ENCODE measurements around the gene SGTB. TPM values are rescaled to one million over a fixed set of nuclear protein-coding genes. Genes with fewer than 3 reads are reported as not detected.

Gene SGTB
- total RNA-seq, 4 donors from 2014 or later: 3.8 to 6.3 (median 5.3) TPM

- H3K4me1 ChIP-seq: no peaks in the 10 kb centered on the region
- no peak overlapping the region for H3K4me3 ChIP-seq
- WGBS: 79% methylated on average over 1 of the region's 1 CpG
- H3K27me3 ChIP-seq: no peaks in the 10 kb centered on the region
- no peak for TF ChIP-seq EP300 (IDR thresholded peaks at IDR 0.05)
- TF ChIP-seq CTCF (IDR thresholded peaks at IDR 0.05): peak in 1 of 2 donors; percentile 28
- TF ChIP-seq POLR2AphosphoS5 (IDR thresholded peaks at IDR 0.05): no peak
- no peak for DNase-seq (ENCODE audit: low spot score in 2 of 2)
- no peaks in the 10 kb centered on the region for H3K9me3 ChIP-seq
- no peak overlapping the region for H3K27ac ChIP-seq
- peaks cover 49% of the 10 kb centered on the region for H3K36me3 ChIP-seq
Observed at GRCh38 chr5:65663804-65664521, 57.9 kb downstream of the SGTB start.

GRCh38 chr5:65654713-65655112 is 67.2 kb downstream of the SGTB start:
- Histone ChIP-seq H3K27me3 (no peaks in the 10 kb centered on the region), H3K4me3 (no peak overlapping the region), H3K4me1 (no peaks in the 10 kb centered on the region), H3K9me3 (no peaks in the 10 kb centered on the region), H3K36me3 (peaks cover 16% of the 10 kb centered on the region), H3K27ac (no peak overlapping the region)
- WGBS: 81% methylated on average over 2 of the region's 2 CpGs
- DNase-seq (ENCODE audit: low spot score in 2 of 2): no peak
- TF ChIP-seq POLR2A (IDR thresholded peaks at IDR 0.05) (no peak), EP300 (IDR thresholded peaks at IDR 0.05) (no peak), CTCF (IDR thresholded peaks at IDR 0.05) (no peak), POLR2AphosphoS5 (IDR thresholded peaks at IDR 0.05) (no peak)

GRCh38 chr5:65651144-65651543 is 70.8 kb downstream of the SGTB start:
- no peaks in the 10 kb centered on the region for H3K27me3 ChIP-seq
- H3K36me3 ChIP-seq: peaks cover 19% of the 10 kb centered on the region
- 86% methylated on average over 5 of the region's 5 CpGs for WGBS
- no peak for DNase-seq (ENCODE audit: low spot score in 2 of 2)
- no peaks in the 10 kb centered on the region for H3K4me1 ChIP-seq
- no peak overlapping the region for H3K27ac ChIP-seq
- TF ChIP-seq POLR2A (IDR thresholded peaks at IDR 0.05) (no peak), POLR2AphosphoS5 (IDR thresholded peaks at IDR 0.05) (no peak), EP300 (IDR thresholded peaks at IDR 0.05) (no peak), CTCF (IDR thresholded peaks at IDR 0.05) (no peak)
- H3K9me3 ChIP-seq: no peaks in the 10 kb centered on the region
- H3K4me3 ChIP-seq: no peak overlapping the region

GRCh38 chr5:65647941-65648340 is 74.0 kb downstream of the SGTB start:
- Histone ChIP-seq H3K4me3 (no peak overlapping the region), H3K27ac (no peak overlapping the region), H3K27me3 (no peaks in the 10 kb centered on the region), H3K36me3 (peaks cover 19% of the 10 kb centered on the region), H3K9me3 (no peaks in the 10 kb centered on the region), H3K4me1 (no peaks in the 10 kb centered on the region)
- DNase-seq (ENCODE audit: low spot score in 2 of 2): no peak
- TF ChIP-seq POLR2A (IDR thresholded peaks at IDR 0.05) (no peak), CTCF (IDR thresholded peaks at IDR 0.05) (no peak), EP300 (IDR thresholded peaks at IDR 0.05) (no peak), POLR2AphosphoS5 (IDR thresholded peaks at IDR 0.05) (no peak)

- H3K4me1 ChIP-seq: no peaks in the 10 kb centered on the region
- peaks cover 22% of the 10 kb centered on the region for H3K36me3 ChIP-seq
- DNase-seq (ENCODE audit: low spot score in 2 of 2): no peak
- no peak for TF ChIP-seq EP300 (IDR thresholded peaks at IDR 0.05)
- no peak for TF ChIP-seq POLR2A (IDR thresholded peaks at IDR 0.05)
- no peak for TF ChIP-seq POLR2AphosphoS5 (IDR thresholded peaks at IDR 0.05)
- no peak for TF ChIP-seq CTCF (IDR thresholded peaks at IDR 0.05)
- no peak overlapping the region for H3K4me3 ChIP-seq
- H3K27me3 ChIP-seq: no peaks in the 10 kb centered on the region
- no peaks in the 10 kb centered on the region for H3K9me3 ChIP-seq
- H3K27ac ChIP-seq: no peak overlapping the region
- WGBS: 79% methylated on average over 2 of the region's 2 CpGs
Observed at GRCh38 chr5:65646938-65647337, 75.0 kb downstream of the SGTB start.

Measured in suprapubic skin (tissue), 4 donors.